Measurements from ENCODE around the gene KIF1A.

The KIF1A gene

DNA sequence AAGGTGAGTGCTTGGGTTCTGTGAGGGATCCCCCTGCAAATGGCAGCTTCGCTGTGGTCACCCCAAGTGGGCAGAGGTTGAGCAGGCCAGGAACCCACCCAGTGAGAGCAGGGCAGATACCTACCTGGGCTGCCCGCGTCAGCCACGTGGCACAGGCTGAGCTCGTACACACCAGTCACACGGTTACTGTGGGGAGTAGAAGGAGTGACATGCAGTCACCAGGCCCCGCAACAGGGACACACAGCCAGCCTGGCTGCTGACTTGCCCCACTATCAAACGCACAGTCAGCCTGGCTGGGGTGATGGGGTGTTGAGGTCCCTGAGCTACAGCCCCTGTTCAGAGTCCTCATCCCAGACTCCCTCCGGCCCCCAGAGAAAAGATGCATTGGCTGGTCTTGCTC, 96.2 kb downstream of the KIF1A start:
- H3K4me3 ChIP-seq, result no peak overlapping the region
- DNase-seq (ENCODE audit: low spot score), result no peak
- no peak overlapping the region for H3K27ac ChIP-seq
- TF ChIP-seq, protein P1, sequence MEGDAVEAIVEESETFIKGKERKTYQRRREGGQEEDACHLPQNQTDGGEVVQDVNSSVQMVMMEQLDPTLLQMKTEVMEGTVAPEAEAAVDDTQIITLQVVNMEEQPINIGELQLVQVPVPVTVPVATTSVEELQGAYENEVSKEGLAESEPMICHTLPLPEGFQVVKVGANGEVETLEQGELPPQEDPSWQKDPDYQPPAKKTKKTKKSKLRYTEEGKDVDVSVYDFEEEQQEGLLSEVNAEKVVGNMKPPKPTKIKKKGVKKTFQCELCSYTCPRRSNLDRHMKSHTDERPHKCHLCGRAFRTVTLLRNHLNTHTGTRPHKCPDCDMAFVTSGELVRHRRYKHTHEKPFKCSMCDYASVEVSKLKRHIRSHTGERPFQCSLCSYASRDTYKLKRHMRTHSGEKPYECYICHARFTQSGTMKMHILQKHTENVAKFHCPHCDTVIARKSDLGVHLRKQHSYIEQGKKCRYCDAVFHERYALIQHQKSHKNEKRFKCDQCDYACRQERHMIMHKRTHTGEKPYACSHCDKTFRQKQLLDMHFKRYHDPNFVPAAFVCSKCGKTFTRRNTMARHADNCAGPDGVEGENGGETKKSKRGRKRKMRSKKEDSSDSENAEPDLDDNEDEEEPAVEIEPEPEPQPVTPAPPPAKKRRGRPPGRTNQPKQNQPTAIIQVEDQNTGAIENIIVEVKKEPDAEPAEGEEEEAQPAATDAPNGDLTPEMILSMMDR (IDR thresholded peaks at IDR 0.05), result no peak

DNA sequence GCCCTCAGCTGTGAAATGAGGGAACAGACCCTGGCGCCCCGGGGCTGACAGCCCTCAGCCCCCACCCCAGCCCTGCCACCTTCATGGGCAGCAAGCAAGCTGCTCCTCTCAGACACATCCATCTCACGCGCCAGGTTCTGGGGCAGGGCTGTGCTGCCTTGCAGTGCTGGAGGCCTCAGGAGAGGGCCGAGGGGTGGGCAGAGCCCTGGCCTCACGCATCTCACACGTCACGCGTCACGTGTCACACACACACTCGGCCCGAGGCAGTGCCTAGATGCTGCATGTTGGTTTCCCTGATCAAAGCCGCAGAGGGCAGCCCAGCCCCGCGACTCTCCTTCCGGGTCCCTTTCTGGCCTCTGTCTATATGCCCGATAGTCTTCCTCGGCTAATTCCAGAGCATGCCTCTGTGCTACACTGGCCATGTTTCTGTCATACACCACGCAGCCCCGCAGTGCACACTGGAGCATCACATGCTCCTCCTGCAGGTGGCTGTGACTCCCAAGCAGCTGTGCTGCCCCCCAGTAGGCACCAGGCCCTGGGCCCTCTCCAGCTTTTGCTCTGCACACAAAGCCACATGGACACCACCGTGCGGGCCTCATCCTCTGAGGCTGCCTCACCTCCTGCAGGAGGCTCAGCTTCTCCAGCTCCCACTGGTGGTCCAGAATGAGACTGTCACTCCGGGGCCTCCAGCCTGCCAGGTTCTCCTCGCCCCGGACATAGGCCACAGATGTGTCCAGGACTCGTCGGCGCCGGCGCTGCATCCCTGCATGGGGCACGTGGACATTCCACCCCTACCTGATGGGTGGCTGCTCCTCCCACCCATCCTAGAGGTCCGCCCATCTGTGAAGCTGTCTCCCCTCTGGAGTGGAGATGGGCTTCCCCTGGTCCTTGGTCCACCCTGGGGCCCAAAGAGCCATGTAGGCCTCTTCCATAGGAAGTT, 97.0 kb downstream of the KIF1A start:
- no peak overlapping the region for H3K4me3 ChIP-seq
- no peak for DNase-seq (ENCODE audit: low spot score)
- TF ChIP-seq, protein P1 (IDR thresholded peaks at IDR 0.05), result no peak
- no peak overlapping the region for H3K27ac ChIP-seq

DNA sequence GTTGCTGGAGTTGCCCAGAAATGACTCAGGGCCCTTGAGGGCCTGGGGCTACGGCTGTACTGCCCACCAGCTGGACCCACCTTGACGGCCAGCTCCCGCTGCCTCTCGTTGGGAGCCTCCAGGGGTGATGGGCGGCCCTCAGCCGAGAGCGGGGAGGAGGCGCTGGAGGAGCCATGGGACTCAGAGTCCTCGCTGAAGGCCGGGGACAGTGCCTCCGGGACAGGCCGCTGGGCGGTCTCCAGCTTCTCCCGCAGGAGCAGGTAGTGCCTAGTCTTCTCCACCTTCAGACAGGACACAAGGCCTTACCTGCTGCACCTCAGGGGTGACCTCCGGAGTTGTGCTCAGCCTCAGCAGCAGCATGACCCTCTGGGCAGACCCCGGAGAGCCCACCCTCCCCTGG, 97.6 kb downstream of the KIF1A start:
- no peak overlapping the region for H3K27ac ChIP-seq
- no peak for DNase-seq (ENCODE audit: low spot score)
- TF ChIP-seq, protein P1 (IDR thresholded peaks at IDR 0.05), result no peak

DNA sequence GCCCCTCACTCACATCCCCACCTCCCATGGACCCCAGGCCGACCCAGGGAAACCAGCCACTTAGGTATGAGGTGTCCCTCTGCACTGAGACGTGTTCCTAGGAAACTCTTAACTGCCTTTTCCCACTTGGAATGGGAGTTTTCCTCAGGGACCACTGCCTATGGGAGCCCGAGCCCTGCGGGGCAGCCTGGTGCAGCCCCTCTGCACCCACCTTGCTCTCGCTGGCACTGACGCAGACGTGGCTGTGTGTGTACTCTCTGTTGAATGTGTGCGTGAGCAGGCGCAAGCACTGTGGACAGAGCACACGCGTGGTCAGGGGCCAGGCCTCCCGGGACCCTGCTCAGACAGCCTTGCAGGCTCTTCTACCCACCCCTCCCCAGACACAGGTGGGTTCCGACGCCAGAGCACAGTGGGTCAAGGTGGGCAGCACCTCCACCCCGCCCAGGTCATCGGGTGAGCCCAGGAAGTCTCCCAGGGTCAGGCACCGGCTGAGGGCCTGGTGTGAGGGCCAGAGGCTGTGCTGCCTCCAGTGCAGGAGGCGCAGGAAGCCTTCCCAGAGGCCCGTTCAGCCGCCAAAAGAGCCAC, 98.3 kb downstream of the KIF1A start:
- H3K4me3 ChIP-seq, result no peak overlapping the region
- H3K27ac ChIP-seq, result no peak overlapping the region
- TF ChIP-seq, protein P1 (IDR thresholded peaks at IDR 0.05), result no peak
- DNase-seq (ENCODE audit: low spot score), result no peak

More for the DNA sequence above, 97.6 kb downstream of the KIF1A start:
- no peak overlapping the region for H3K4me3 ChIP-seq

DNA sequence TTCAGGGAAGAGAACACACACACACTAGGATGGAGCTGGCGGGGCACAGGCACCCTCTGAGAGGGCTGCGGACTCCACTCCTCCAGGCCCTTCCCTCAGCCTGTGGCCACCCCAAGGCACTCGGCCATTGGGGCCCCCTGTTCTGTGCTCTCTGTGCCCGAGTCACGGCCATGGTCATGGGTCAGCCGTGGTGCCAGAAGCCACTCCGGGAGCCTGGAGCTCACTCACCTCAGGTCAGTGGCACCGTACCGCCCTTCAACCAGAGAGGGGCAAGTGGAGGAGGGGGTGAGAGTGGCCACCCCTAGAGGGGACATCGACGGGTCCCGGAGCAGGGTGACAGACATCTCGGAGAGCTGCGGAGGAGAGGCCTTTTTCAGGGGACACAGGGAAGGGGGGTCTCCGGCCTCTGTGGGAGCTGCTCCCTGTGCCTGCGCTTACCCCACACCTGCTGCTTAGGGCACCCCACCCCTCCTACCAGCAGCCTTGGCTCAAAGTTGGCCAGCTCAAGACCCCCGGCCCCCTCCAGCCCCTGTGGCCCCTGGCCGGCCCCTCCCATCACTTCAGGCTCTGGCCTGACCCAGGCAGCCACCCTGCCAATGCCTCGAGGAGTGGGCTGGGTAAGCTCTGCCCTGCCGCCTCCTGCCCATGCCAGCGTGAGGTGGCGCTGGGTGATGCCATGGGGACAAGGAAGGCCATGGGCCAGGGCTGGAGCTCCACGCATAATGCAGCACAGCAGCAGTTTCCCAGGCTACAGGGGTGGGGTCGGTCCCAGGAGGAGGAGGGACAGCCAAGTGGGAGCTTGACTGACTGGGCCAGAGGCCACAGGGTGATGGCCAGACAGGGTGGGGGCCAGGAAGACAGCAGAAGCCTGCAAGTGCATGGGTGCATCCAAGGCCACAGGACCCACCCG, 99.1 kb downstream of the KIF1A start:
- DNase-seq (ENCODE audit: low spot score), result no peak
- Histone ChIP-seq H3K27ac (no peak overlapping the region), H3K4me3 (no peak overlapping the region)
- TF ChIP-seq, protein P1 (IDR thresholded peaks at IDR 0.05), result no peak

DNA sequence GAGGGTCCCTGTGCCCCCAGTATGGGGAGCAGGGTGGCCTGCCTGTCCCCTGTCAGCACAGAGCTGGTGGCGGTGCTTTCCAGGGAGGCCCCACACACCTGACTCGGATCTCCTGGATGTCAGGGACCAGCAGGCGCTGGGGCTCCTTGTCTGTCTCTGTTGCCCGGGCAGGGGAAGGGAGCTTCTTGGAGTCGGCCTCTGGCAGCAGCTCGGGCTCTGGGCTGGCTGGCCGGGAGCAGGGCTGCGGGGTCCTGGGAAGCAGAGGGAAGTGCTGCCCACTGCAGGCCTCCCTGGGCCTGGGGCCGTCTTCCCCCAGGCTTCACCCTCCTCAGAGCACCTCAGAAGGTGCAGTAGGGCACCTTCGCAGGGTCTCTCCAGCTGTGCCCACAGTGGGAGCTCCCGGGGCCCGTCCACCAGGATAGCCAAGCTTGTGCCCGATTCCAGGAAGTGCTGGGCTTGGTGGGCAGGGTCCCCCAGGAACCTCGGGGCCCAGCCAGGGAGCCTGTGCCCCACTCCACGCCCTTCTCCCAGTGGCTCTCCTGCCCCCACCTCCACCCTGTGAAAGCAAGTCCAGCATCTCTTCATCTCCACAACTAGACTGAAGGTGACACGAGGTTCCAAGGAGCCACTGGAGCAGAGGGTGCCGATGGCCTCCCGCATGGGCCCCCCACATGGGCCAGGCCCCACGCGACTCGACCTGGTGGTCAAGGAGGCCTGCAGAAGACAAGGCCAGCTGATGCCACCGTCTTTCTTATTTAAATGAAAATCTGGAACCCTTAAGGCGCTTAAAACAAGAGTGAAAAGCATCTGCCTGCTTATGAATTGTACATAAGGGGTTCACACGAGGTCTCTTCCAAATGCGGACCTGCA, 100.1 kb downstream of the KIF1A start:
- no peak overlapping the region for H3K27ac ChIP-seq
- TF ChIP-seq, protein P1 (IDR thresholded peaks at IDR 0.05), result no peak
- no peak for DNase-seq (ENCODE audit: low spot score)
- H3K4me3 ChIP-seq, result no peak overlapping the region

Measured in coronary artery (tissue), 2 donors.